Keratinocyte (primary cell): ENCODE results near the gene SAV1. TPM values are rescaled to one million over a fixed set of nuclear protein-coding genes. Genes with fewer than 3 reads are reported as not detected.

Experiments used
- DNase-seq: peaks from one replicate; pipeline ENCODE4 v3.0.0-alpha.2; 2011; ENCODE audit warnings: low read depth, missing footprints, low spot score
- FAIRE-seq: peaks from 2 replicates; lab custom pipeline; 2011; peaks lifted over from hg19 to GRCh38; lab: Jason Lieb, UNC
- H2AFZ ChIP-seq: 2 replicates; pipeline ENCODE4 v1.6.0; 2012; ENCODE audit warnings: low read length, control low read depth, inconsistent platforms; ENCODE audit not compliant: control insufficient read depth
- H3K27ac ChIP-seq: 2 replicates; pipeline ENCODE4 v1.5.1; 2011; ENCODE audit warnings: low read length; ENCODE audit not compliant: control insufficient read depth, insufficient read depth
- H3K27me3 ChIP-seq: 3 replicates; pipeline ENCODE4 v1.6.0; 2011; ENCODE audit warnings: low read length; ENCODE audit not compliant: control insufficient read depth, insufficient read depth; ENCODE audit errors: extremely low read depth
- H3K36me3 ChIP-seq, 2 experiments: 2 replicates in 1 of 2; 3 replicates in 1 of 2; pipeline ENCODE4 v1.5.1; 2011; ENCODE audit warnings: low read length in 2 of 2, mild to moderate bottlenecking in 1 of 2; ENCODE audit not compliant: control insufficient read depth in 2 of 2, insufficient read depth in 2 of 2; ENCODE audit errors: extremely low read depth in 1 of 2
- H3K4me1 ChIP-seq: 3 replicates; pipeline ENCODE4 v1.5.1; 2011; ENCODE audit warnings: low read length; ENCODE audit not compliant: control insufficient read depth, insufficient read depth; ENCODE audit errors: extremely low read depth
- H3K4me2 ChIP-seq: 3 replicates; pipeline ENCODE4 v1.6.0; 2011; ENCODE audit warnings: low read depth, low read length; ENCODE audit not compliant: control insufficient read depth, insufficient read depth; ENCODE audit errors: extremely low read depth
- H3K4me3 ChIP-seq, 3 experiments: fragments of 200-600 bp in 1 of 3; sonication (generic) in 1 of 3; 2 replicates in 2 of 3; 3 replicates in 1 of 3; pipeline ENCODE4 v1.5.1; 2011 to 2016; ENCODE audit warnings: low read length in 3 of 3, mild to moderate bottlenecking in 3 of 3, control low read depth in 2 of 3, inconsistent platforms in 1 of 3, low read depth in 1 of 3, mixed read lengths in 1 of 3, mixed run types in 1 of 3, moderate library complexity in 1 of 3; ENCODE audit not compliant: control insufficient read depth in 2 of 3, insufficient read depth in 2 of 3; ENCODE audit errors: extremely low read depth in 1 of 3
- H3K79me2 ChIP-seq: 2 replicates; pipeline ENCODE4 v1.6.0; 2012; ENCODE audit warnings: low read length; ENCODE audit not compliant: control insufficient read depth, insufficient read depth
- H3K9ac ChIP-seq: 3 replicates; pipeline ENCODE4 v1.6.0; 2011; ENCODE audit warnings: low read length; ENCODE audit not compliant: control insufficient read depth, insufficient read depth; ENCODE audit errors: extremely low read depth
- H3K9me1 ChIP-seq: 3 replicates; pipeline ENCODE4 v1.6.0; 2011; ENCODE audit warnings: low read length; ENCODE audit not compliant: control insufficient read depth, insufficient read depth; ENCODE audit errors: extremely low read depth
- H3K9me3 ChIP-seq: 2 replicates; pipeline ENCODE4 v1.5.1; 2012; ENCODE audit warnings: low read depth, low read length; ENCODE audit not compliant: control insufficient read depth
- H4K20me1 ChIP-seq: 3 replicates; pipeline ENCODE4 v1.6.0; 2011; ENCODE audit warnings: low read length; ENCODE audit not compliant: control insufficient read depth, insufficient read depth; ENCODE audit errors: extremely low read depth
- CTCF ChIP-seq, 3 experiments: IDR thresholded peaks in 1 of 3; conservative IDR thresholded peaks in 1 of 3; optimal IDR thresholded peaks in 1 of 3; 2 replicates in 2 of 3; 3 replicates in 1 of 3; pipeline versions ENCODE3 to v1.5.1; 2011; ENCODE audit warnings: low read length in 3 of 3, mild to moderate bottlenecking in 3 of 3, moderate library complexity in 2 of 3, control low read depth in 1 of 3, inconsistent platforms in 1 of 3; ENCODE audit not compliant: insufficient read depth in 2 of 3; ENCODE audit errors: extremely low read depth in 1 of 3
- EZH2 ChIP-seq: IDR thresholded peaks from one replicate; pipeline ENCODE4 v1.6.1; 2012; ENCODE audit warnings: inconsistent platforms, mild to moderate bottlenecking, low read length, moderate library complexity
- dilution Hi-C: fragments of 300-500 bp; cut with MboI; formaldehyde crosslinking; loops from one replicate; pipeline ENCODE4 v1.7.0; 2020; ENCODE audit warnings: low sequenced_read_pairs; ENCODE audit not compliant: extremely low pct_ligation_motif_present
- polyA plus RNA-seq, 5 experiments: library from polyadenylated mRNA; depleted of rRNA in 3 of 5; stranded (reverse) in 3 of 5; stranded (forward) in 1 of 5; unstranded in 1 of 5; fragments of >200 nt; gene quantifications; 1 replicate in 1 of 5; 2 replicates in 3 of 5; 3 replicates in 1 of 5; pipeline versions ENCODE4 v1.2.1 to v1.2.3, GENCODE V29; 2011 to 2012; ENCODE audit warnings: missing spikeins in 2 of 5, low read depth in 1 of 5, low replicate concordance in 1 of 5

The SAV1 gene
- polyA plus RNA-seq, 1 donor (not counting 4 experiments of a cell fraction or from before 2014, with no cell fraction given): 26.0 TPM

GRCh38 chr14:50603565-50603964, 64.5 kb downstream of the SAV1 start:
- TF ChIP-seq CTCF (optimal IDR thresholded peaks at IDR 0.05 in 1 of 3, IDR thresholded peaks at IDR 0.05 in 1 of 3, conservative IDR thresholded peaks at IDR 0.05 in 1 of 3; ENCODE audit: extremely low read depth in 1 of 3, insufficient read depth in 2 of 3, low read length in 3 of 3) (no peak), EZH2 (no peak)
- dilution Hi-C loops: no loop called here

GRCh38 chr14:50602035-50602434, 66.1 kb downstream of the SAV1 start:
- Histone ChIP-seq H3K36me3 (no peaks in the 10 kb centered on the region), H3K4me3 (no peak overlapping the region), H3K9ac (no peak overlapping the region), H3K4me2 (peak overlapping the region; percentile 63), H3K27me3 (no peaks in the 10 kb centered on the region), H3K4me1 (peaks cover 26% of the 10 kb centered on the region), H4K20me1 (no peaks in the 10 kb centered on the region), H3K9me1 (no peaks in the 10 kb centered on the region), H3K79me2 (no peaks in the 10 kb centered on the region), H2AFZ (no peak overlapping the region), H3K27ac (peak overlapping the region; percentile 13), H3K9me3 (no peaks in the 10 kb centered on the region)
- TF ChIP-seq EZH2 (no peak), CTCF (optimal IDR thresholded peaks at IDR 0.05 in 1 of 3, IDR thresholded peaks at IDR 0.05 in 1 of 3, conservative IDR thresholded peaks at IDR 0.05 in 1 of 3; ENCODE audit: extremely low read depth in 1 of 3, insufficient read depth in 2 of 3, low read length in 3 of 3) (no peak)
- DNase-seq (no peak), FAIRE-seq (peak; percentile 75)
- dilution Hi-C loops: no loop called here

More at GRCh38 chr14:50603565-50603964, 64.5 kb downstream of the SAV1 start:
- Histone ChIP-seq H3K9me1 (no peaks in the 10 kb centered on the region), H3K9me3 (no peaks in the 10 kb centered on the region), H3K27me3 (no peaks in the 10 kb centered on the region), H3K4me2 (no peak overlapping the region), H3K4me3 (no peak overlapping the region), H4K20me1 (no peaks in the 10 kb centered on the region), H3K79me2 (no peaks in the 10 kb centered on the region), H3K36me3 (no peaks in the 10 kb centered on the region), H3K9ac (no peak overlapping the region), H2AFZ (no peak overlapping the region), H3K27ac (no peak overlapping the region), H3K4me1 (peaks cover 26% of the 10 kb centered on the region)
- DNase-seq (no peak), FAIRE-seq (no peak)
